ENCODE data around the gene DNAH14. TPM values are rescaled to one million over a fixed set of nuclear protein-coding genes. Genes with fewer than 3 reads are reported as not detected.
"Not testable (repeated sequence)": the region's sequence is repeated elsewhere in the genome, so short reads cannot be mapped to it uniquely, and the experiment has no call there.

The DNAH14 gene
- total RNA-seq, 4 donors from 2014 or later, result under 0.01 to 142 (median 4.1) TPM

GRCh38 chr1:224921354-224921753 is 8.1 kb upstream of the DNAH14 start:
- H3K27ac ChIP-seq, result no peak overlapping the region
- H3K4me3 ChIP-seq, result no peak overlapping the region
- H3K9me3 ChIP-seq, result no peaks in the 10 kb centered on the region
- TF ChIP-seq, protein P1, sequence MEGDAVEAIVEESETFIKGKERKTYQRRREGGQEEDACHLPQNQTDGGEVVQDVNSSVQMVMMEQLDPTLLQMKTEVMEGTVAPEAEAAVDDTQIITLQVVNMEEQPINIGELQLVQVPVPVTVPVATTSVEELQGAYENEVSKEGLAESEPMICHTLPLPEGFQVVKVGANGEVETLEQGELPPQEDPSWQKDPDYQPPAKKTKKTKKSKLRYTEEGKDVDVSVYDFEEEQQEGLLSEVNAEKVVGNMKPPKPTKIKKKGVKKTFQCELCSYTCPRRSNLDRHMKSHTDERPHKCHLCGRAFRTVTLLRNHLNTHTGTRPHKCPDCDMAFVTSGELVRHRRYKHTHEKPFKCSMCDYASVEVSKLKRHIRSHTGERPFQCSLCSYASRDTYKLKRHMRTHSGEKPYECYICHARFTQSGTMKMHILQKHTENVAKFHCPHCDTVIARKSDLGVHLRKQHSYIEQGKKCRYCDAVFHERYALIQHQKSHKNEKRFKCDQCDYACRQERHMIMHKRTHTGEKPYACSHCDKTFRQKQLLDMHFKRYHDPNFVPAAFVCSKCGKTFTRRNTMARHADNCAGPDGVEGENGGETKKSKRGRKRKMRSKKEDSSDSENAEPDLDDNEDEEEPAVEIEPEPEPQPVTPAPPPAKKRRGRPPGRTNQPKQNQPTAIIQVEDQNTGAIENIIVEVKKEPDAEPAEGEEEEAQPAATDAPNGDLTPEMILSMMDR (IDR thresholded peaks at IDR 0.05), result no peak
- TF ChIP-seq POLR2A (IDR thresholded peaks at IDR 0.05), result no peak
- no peaks in the 10 kb centered on the region for H3K27me3 ChIP-seq
- H3K4me1 ChIP-seq, result no peaks in the 10 kb centered on the region
- no peaks in the 10 kb centered on the region for H3K36me3 ChIP-seq
- no peak for DNase-seq
- intact Hi-C loops (cut with DNase I; ENCODE audit: low total_unique reads), result no loop called here

- DNase-seq, result no peak
- Histone ChIP-seq H3K4me3 (no peak overlapping the region), H3K36me3 (no peaks in the 10 kb centered on the region), H3K27me3 (no peaks in the 10 kb centered on the region), H3K4me1 (no peaks in the 10 kb centered on the region), H3K9me3 (no peaks in the 10 kb centered on the region), H3K27ac (no peak overlapping the region)
- TF ChIP-seq POLR2A (IDR thresholded peaks at IDR 0.05), result no peak
- TF ChIP-seq, protein P1 (IDR thresholded peaks at IDR 0.05), result peak; percentile 55 to 68 (median 66)
- intact Hi-C loops (cut with DNase I; ENCODE audit: low total_unique reads), result no loop called here
Observed at GRCh38 chr1:224922404-224923164, 6.9 kb upstream of the DNAH14 start.

DNA sequence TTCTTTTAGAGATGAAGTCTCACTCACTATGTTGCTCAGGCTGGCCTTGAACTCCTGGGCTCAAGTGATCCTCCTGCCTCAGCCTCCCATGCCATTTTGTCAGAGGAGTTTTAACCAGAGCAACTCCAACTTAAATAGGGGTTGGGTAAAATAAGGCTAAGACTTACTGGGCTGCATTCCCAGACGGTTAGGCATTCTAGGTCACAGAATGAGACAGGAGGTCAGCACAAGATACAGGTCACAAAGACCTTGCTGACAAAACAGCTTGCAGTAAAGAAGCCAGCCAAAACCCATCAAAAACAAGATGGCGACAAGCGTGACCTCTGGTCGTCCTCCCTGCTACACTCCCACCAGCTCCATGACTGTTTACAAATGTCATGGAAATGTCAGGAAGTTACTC is 5.7 kb upstream of the DNAH14 start:
- no peak for DNase-seq
- no peaks in the 10 kb centered on the region for H3K4me1 ChIP-seq
- TF ChIP-seq, protein P1 (IDR thresholded peaks at IDR 0.05), result no peak
- no peak for TF ChIP-seq POLR2A (IDR thresholded peaks at IDR 0.05)
- H3K9me3 ChIP-seq, result no peaks in the 10 kb centered on the region
- H3K36me3 ChIP-seq, result no peaks in the 10 kb centered on the region
- no peak overlapping the region for H3K27ac ChIP-seq
- H3K27me3 ChIP-seq, result no peaks in the 10 kb centered on the region
- intact Hi-C loops (cut with DNase I; ENCODE audit: low total_unique reads), result no loop called here
- no peak overlapping the region for H3K4me3 ChIP-seq

- DNase-seq; H3K27me3 ChIP-seq; H3K4me1 ChIP-seq; H3K4me3 ChIP-seq; H3K27ac ChIP-seq; H3K9me3 ChIP-seq; intact Hi-C loops (cut with DNase I; ENCODE audit: low total_unique reads); H3K36me3 ChIP-seq: not testable (repeated sequence)
Observed at GRCh38 chr1:224927631-224928030, 1.8 kb upstream of the DNAH14 start.

DNA sequence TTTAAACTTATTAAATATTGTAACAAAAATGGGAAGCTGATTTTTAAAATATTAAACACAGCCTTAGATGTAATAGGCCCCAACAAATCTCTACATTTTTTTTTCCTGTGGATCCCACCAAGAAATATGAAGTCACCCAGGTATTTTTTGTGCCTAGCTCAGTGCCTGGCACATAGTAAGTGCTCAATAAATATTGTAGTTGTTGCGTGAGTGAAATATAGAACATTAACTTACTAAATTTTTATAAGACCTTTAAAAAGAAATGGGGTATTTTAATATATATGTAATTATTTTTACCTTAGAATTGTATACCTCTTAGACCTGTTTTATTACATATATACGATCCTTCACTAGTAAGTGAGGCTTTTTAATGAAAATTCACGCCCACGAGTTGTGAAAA is 569 bp upstream of the DNAH14 start:
- Histone ChIP-seq H3K27ac (no peak overlapping the region), H3K9me3 (peaks cover 0 to 19% of the 10 kb centered on the region in 2 donors), H3K27me3 (no peaks in the 10 kb centered on the region), H3K4me1 (no peaks in the 10 kb centered on the region), H3K4me3 (no peak overlapping the region), H3K36me3 (no peaks in the 10 kb centered on the region)
- DNase-seq, result no peak
- TF ChIP-seq, protein P1 (IDR thresholded peaks at IDR 0.05), result no peak
- TF ChIP-seq POLR2A (IDR thresholded peaks at IDR 0.05), result no peak
- intact Hi-C loops (cut with DNase I; ENCODE audit: low total_unique reads), result no loop called here

Data from uterus (tissue), 4 donors.